HL-60/S4 treated with phorbol 12-myristate 13-acetate at 8.2 ng/mL for 4 days and 3 days (cell line): ENCODE data around the gene STAT4.

ENCODE experiments used
- in situ Hi-C: fragments of 300-500 bp; cut with MboI; formaldehyde crosslinking; loops from 2 replicates; pipeline ENCODE4 v1.15.0; 2022; ENCODE audit warnings: low sequenced_read_pairs

The STAT4 gene

GRCh38 chr2:191103774-191104173 lies 47.0 kb downstream of the STAT4 start:
- in situ Hi-C loops: no loop called here

- in situ Hi-C loops: no loop called here
These were observed 50.6 kb downstream of the STAT4 start for GRCh38 chr2:191100216-191100615.

- in situ Hi-C loops: no loop called here
These were observed 63.5 kb downstream of the STAT4 start for GRCh38 chr2:191087311-191087710.

- in situ Hi-C loops: no loop called here
These were observed 64.1 kb downstream of the STAT4 start for GRCh38 chr2:191086706-191087105.

- in situ Hi-C loops: no loop called here
These were observed 67.3 kb downstream of the STAT4 start for GRCh38 chr2:191083540-191083939.

- in situ Hi-C loops: no loop called here
These were observed 68.5 kb downstream of the STAT4 start for GRCh38 chr2:191082321-191082720.

- in situ Hi-C loops: no loop called here
These were observed 69.2 kb downstream of the STAT4 start for GRCh38 chr2:191081411-191082155.

- in situ Hi-C loops: no loop called here
These were observed 72.5 kb downstream of the STAT4 start for GRCh38 chr2:191078165-191078867.

GRCh38 chr2:191070276-191070675 lies 80.5 kb downstream of the STAT4 start:
- in situ Hi-C loops: loop anchor here (25.0 kb wide), 1 partner anchor 442 kb away; no protein-coding TSS in a partner anchor

- in situ Hi-C loops: loop anchor here (25.0 kb wide), 1 partner anchor 443 kb away; no protein-coding TSS in a partner anchor
These were observed 81.2 kb downstream of the STAT4 start for GRCh38 chr2:191069606-191070005.

- in situ Hi-C loops: loop anchor here (25.0 kb wide), 1 partner anchor 445 kb away; no protein-coding TSS in a partner anchor
These were observed 83.9 kb downstream of the STAT4 start for GRCh38 chr2:191066919-191067233.

GRCh38 chr2:191066197-191066918 lies 84.4 kb downstream of the STAT4 start:
- in situ Hi-C loops: loop anchor here (25.0 kb wide), 1 partner anchor 446 kb away; no protein-coding TSS in a partner anchor

GRCh38 chr2:191065785-191066184 lies 85.0 kb downstream of the STAT4 start:
- in situ Hi-C loops: loop anchor here (25.0 kb wide), 1 partner anchor 447 kb away; no protein-coding TSS in a partner anchor

- in situ Hi-C loops: loop anchor here (25.0 kb wide), 1 partner anchor 448 kb away; no protein-coding TSS in a partner anchor
These were observed 86.2 kb downstream of the STAT4 start for GRCh38 chr2:191064590-191064989.

- in situ Hi-C loops: loop anchor here (25.0 kb wide), 1 partner anchor 449 kb away; no protein-coding TSS in a partner anchor
These were observed 87.2 kb downstream of the STAT4 start for GRCh38 chr2:191063584-191063983.

GRCh38 chr2:191061381-191061980 lies 89.3 kb downstream of the STAT4 start:
- in situ Hi-C loops: loop anchor here (25.0 kb wide), 1 partner anchor 451 kb away; no protein-coding TSS in a partner anchor

GRCh38 chr2:191059308-191059707 lies 91.5 kb downstream of the STAT4 start:
- in situ Hi-C loops: loop anchor here (25.0 kb wide), 1 partner anchor 453 kb away; no protein-coding TSS in a partner anchor

GRCh38 chr2:191056228-191056627 lies 94.6 kb downstream of the STAT4 start:
- in situ Hi-C loops: loop anchor here (25.0 kb wide), 1 partner anchor 456 kb away; no protein-coding TSS in a partner anchor

- in situ Hi-C loops: loop anchor here (25.0 kb wide), 1 partner anchor 459 kb away; no protein-coding TSS in a partner anchor
These were observed 97.5 kb downstream of the STAT4 start for GRCh38 chr2:191053256-191053655.
